GM12892 (cell line): ENCODE measurements around the gene NIPSNAP2.
"Not testable (repeated sequence)": the region's sequence is repeated elsewhere in the genome, so short reads cannot be mapped to it uniquely, and the experiment has no call there.

Source experiments
- DNase-seq: peaks from one replicate; pipeline ENCODE4 v3.0.0; 2011; ENCODE audit not compliant: insufficient read length
- FAIRE-seq: peaks from 2 replicates; lab custom pipeline; 2011; peaks lifted over from hg19 to GRCh38; lab: Jason Lieb, UNC
- POLR2A ChIP-seq: IDR thresholded peaks from 2 replicates; pipeline ENCODE4 v1.6.1; 2011; ENCODE audit warnings: low read depth, low read length, control low read depth
- POLR2AphosphoS5 ChIP-seq: IDR thresholded peaks from 2 replicates; pipeline ENCODE4 v1.6.1; 2011; ENCODE audit warnings: low read depth, low read length, control low read depth
- TAF1 ChIP-seq: IDR thresholded peaks from 2 replicates; pipeline ENCODE4 v1.6.1; 2011; ENCODE audit warnings: low read depth, mild to moderate bottlenecking, control low read depth, low read length, borderline replicate concordance

NIPSNAP2 gene

DNA sequence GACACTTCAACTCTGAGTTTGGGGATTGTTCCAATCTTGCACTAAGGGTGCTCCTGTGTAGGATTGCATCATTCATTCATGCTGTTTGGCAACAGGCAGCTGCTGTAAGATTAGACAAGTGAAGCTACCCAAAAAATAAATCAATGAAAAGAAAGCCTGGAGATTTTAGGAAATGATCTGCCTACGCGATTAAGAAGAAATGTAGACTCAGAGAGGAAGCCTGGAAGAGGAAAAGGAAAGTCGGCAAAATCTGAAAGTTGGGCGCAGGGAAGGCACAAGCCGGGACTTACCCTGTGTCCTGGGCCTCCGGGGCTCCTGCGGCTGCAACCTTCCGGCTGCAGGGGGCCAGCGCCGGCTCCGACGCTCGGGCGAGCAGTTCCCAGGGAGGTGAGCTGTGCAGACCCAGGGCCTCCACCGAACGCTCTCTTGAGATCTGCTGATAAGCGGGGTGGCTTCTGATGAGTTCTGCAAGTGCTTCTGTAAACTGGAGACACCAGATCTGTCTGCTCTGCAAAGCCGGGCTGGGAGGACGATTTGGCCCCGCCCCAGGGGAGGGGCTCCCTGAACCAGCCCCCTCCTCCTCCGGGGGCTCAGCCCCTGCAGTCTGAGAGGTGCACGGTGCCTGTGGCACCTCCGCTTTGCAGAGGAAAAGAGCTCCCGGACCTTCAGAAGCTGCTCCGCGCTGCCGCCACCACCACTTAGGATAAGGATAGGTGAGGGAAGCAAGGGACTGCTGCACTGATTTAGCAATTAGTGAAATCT lies 69.5 kb downstream of the NIPSNAP2 start:
- DNase-seq (peak; percentile 80), FAIRE-seq (peak; percentile 85)
- TF ChIP-seq POLR2AphosphoS5 = peak; percentile 38; the same call in 1 of the 2 replicates
- TF ChIP-seq POLR2A = peak; percentile 65; the same call in 1 of the 2 replicates
- peak; percentile 67 for TF ChIP-seq TAF1

DNA sequence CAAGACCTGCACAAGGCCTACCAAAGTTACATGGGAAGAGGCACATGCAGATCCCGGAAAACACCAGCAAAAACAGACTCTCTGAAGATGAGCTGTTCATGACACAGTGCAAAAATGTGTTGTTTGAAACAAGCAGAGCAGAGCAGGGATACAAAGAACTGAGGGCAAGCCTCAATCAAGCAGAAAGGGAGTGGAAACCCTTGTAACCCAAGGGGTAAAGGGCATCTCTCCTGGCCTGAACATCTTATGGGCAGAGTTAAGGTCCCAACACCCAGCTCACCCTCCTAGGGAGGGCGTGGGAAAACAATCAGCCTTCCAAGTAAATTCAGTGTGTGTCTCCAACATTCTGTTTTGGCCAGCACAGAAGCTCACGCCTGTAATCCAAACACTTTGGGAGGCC lies 76.3 kb downstream of the NIPSNAP2 start:
- no peak for FAIRE-seq
- no peak for TF ChIP-seq POLR2AphosphoS5
- no peak for DNase-seq

DNA sequence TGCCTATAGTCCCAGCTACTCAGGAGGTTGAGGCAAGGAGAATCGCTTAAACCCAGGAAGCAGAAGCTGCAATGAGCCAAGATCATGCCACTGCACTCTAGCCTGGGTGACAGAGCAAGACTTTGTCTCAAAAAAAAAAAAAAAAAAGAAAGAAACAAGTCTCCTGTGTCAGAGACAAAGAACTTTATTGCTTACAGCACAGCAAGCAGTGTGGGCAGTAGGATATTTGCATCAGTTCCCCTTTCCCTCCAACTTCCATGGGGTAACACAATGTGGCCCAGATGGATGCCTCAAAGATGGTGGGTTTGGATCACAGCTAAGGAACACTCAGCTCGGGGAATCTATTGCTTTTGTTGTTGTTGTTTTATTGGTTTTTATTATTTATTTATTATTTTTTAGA lies 81.4 kb downstream of the NIPSNAP2 start:
- DNase-seq, FAIRE-seq: not testable (repeated sequence)

DNA sequence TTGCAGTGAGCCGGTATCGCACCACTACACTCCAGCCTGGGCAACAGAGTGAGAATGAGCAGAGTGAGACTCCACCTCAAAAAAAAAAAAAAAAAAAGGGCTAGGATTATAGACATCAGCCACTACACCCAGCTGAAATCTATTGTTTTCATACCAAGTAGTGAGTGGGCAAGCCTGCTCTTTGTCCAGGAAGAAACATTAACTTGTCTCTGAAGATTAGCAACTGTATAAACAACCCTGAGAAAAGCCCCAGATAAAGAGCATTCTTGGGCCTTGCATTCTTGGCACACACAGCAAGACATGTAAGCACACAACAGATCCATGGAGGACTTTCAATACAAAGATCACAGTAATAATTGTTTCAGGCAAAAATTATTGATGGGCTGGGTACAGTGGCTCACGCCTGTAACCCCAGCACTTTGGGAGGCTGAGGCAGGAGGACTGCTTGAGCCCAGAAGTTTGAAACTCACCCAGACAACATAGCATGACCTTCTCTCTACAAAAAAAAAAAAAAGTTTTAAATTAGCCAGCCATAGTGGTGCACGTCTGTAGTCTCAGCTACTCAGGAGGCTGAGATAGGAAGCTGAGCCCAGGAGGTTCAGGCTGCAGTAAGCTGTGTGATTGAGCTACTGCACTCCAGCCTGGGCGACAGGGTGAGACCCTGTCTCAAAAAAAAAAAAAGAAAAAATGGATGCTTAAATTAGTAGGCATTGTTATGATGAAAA lies 82.5 kb downstream of the NIPSNAP2 start:
- no peak for FAIRE-seq
- TF ChIP-seq POLR2A (no peak), POLR2AphosphoS5 (no peak), TAF1 (no peak)
- DNase-seq = no peak

DNA sequence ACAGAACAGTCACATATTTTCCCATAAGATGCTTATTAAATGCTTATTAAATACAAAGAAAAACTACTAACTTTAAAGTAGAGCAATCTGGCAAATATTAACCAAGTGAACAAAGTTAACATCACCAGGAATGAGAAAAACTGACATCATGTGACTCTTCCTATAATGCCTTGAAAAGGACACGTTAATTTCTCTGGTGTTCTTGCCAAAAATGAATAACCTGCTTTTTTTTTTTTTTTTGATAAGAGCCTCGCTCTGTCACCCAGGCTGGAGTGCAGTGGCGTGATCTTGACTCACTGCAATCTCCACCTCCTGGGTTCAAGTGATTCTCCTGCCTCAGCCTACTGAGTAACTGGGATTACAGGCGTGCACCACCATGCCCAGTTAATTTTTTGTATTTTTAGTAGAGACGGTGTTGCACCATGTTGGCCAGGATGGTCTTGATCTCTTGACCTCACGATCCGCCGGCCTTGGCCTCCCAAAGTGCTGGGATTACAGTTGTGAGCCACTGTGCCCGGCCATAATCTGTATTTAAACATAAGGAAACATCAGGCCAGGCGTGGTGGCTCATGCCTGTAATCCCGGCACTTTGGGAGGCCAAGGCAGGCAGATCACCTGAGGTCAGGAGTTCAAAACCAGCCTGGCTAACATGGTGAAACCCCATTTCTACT lies 83.2 kb downstream of the NIPSNAP2 start:
- DNase-seq, FAIRE-seq: not testable (repeated sequence)

DNA sequence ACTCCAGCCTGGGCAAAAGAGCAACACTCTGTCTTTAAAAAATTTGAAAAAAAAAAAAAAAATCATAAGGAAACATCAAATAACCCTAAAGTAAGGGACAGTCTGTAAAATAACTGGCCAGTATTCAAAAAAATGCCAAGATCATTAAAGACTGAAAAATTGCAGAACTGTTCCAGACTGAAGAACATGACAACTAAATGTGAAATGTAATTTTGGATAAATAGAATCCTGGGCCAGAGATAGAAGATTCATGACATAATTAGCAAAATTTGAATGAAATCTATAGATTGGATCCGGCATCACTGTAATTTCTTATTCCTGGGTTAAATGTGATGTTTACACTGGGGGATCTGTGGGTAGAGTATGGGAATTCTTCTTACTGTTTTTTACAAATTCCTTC lies 83.9 kb downstream of the NIPSNAP2 start:
- DNase-seq (no peak), FAIRE-seq (no peak)
- no peak for TF ChIP-seq POLR2AphosphoS5
- TF ChIP-seq TAF1 = no peak
- no peak for TF ChIP-seq POLR2A

DNA sequence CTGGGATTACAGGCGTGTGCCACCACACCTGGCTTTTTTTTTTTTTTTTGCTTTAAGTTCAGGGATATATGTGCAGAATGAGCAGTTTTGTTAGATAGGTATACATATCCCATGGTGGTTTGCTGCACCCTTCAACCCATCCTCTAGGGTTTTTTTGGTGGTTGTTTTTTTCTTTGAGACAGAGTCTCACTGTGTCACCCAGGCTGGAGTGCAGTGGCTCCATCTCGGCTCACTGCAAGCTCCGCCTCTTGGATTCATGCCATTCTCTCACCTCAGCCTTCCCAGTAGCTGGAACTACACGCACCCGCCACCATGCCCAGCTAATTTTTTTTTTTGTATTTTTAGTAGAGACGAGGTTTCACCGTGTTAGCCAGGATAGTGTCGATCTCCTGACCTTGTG lies 84.4 kb downstream of the NIPSNAP2 start:
- FAIRE-seq, DNase-seq: not testable (repeated sequence)
